Activated naive CD4-positive, alpha-beta T cell treated with anti-CD3 and anti-CD28 coated beads, Interleukin-2, amount 50 U/mL, for 72 hours (primary cell): Measurements from ENCODE around the gene EMC10. TPM values are rescaled to one million over a fixed set of nuclear protein-coding genes. Genes with fewer than 3 reads are reported as not detected.

Source experiments
- ATAC-seq, 2 donors: fragments of 150-1000 bp; cut with Tn5 transposase; 2 replicates each; pipeline ENCODE4 v1.10.0; 2021; ENCODE audit warnings: mild to moderate bottlenecking in 2 of 2, moderate library complexity in 2 of 2
- DNase-seq, 2 donors: peaks; one replicate each; pipeline ENCODE4 v3.0.0; 2021 to 2022; ENCODE audit warnings: low spot score in 2 of 2
- H3K27ac Mint-ChIP-seq, 2 donors: one replicate each; pipeline ENCODE4 v1.8.0; 2022; ENCODE audit warnings: mild to moderate bottlenecking in 2 of 2, mixed read lengths in 2 of 2
- H3K36me3 Mint-ChIP-seq, 2 donors: one replicate each; pipeline ENCODE4 v1.8.0; 2022; ENCODE audit warnings: mixed read lengths in 2 of 2
- H3K9me3 Mint-ChIP-seq, 2 donors: one replicate each; pipeline ENCODE4 v1.8.0; 2022; ENCODE audit warnings: mixed read lengths in 2 of 2
- total RNA-seq, 2 donors: library from RNA; stranded (reverse); gene quantifications; one replicate each; pipeline ENCODE4 v1.2.3, GENCODE V29; 2022

The EMC10 gene
- total RNA-seq, 2 donors from 2014 or later: 27.3 to 45.5 TPM

GRCh38 chr19:50447053-50447452, 29.3 kb upstream of the EMC10 start:
- Mint-ChIP-seq H3K27ac (no peak overlapping the region), H3K36me3 (no peaks in the 10 kb centered on the region), H3K9me3 (peaks cover 0 to 4% of the 10 kb centered on the region in 2 donors)
- DNase-seq (no peak), ATAC-seq (no peak)

GRCh38 chr19:50447750-50448149, 28.6 kb upstream of the EMC10 start:
- no peaks in the 10 kb centered on the region for H3K36me3 Mint-ChIP-seq

GRCh38 chr19:50449236-50449899, 26.9 kb upstream of the EMC10 start:
- Mint-ChIP-seq H3K36me3 (no peaks in the 10 kb centered on the region), H3K27ac (no peak overlapping the region), H3K9me3 (peaks cover 0 to 4% of the 10 kb centered on the region in 2 donors)
- ATAC-seq (no peak), DNase-seq (no peak)

More at GRCh38 chr19:50447750-50448149, 28.6 kb upstream of the EMC10 start:
- Mint-ChIP-seq H3K9me3 (peaks cover 0 to 4% of the 10 kb centered on the region in 2 donors), H3K27ac (no peak overlapping the region)
- no peak for DNase-seq
- no peak for ATAC-seq

GRCh38 chr19:50450369-50451222, 25.7 kb upstream of the EMC10 start:
- DNase-seq: no peak
- Mint-ChIP-seq H3K36me3 (no peaks in the 10 kb centered on the region), H3K9me3 (peaks cover 0 to 4% of the 10 kb centered on the region in 2 donors), H3K27ac (no peak overlapping the region)
- ATAC-seq: no peak

- peaks cover 0 to 4% of the 10 kb centered on the region in 2 donors for H3K9me3 Mint-ChIP-seq
- ATAC-seq: no peak
- H3K27ac Mint-ChIP-seq: no peak overlapping the region
- no peak for DNase-seq
- H3K36me3 Mint-ChIP-seq: no peaks in the 10 kb centered on the region
Observed at GRCh38 chr19:50451223-50451534, 25.1 kb upstream of the EMC10 start.

DNA sequence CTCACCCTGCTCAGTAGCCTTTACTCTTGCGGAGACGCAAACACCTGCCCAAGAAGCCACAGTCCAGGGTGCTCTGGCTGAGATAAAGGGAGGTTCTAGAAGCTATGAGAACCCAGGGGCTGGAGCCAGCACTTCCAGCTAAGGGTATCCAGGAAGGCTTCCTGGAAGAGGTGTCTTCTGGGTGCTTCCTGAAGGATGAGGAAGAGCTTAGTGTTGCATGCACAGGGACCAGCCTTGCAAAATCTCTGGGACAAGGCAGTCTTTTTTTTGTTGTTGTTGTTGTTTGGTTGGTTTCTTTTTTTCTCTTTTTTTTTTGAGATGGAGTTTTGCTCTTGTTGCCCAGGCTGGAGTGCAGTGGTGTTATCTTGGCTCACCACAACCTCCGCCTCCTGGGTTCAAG, 23.1 kb upstream of the EMC10 start:
- no peaks in the 10 kb centered on the region for H3K36me3 Mint-ChIP-seq
- no peaks in the 10 kb centered on the region for H3K9me3 Mint-ChIP-seq
- H3K27ac Mint-ChIP-seq: no peak overlapping the region
- ATAC-seq: no peak
- DNase-seq: no peak

DNA sequence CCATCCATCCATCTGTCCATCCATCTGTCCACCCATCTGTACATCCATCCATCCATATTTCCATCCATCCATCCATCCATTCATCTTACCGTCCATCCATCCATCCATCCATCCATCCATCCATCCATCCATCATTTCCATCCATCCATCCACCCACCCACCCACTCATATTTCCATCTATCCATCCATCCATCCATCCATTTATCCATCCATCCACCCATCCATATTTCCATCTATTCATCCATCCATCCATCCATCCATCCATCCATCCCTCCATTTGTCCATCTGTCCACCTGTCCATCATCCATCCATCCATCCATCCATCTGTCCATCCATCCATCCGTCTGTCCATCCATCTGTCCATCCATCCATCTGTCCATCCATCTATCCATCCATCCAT, 20.3 kb upstream of the EMC10 start:
- H3K27ac Mint-ChIP-seq: no peak overlapping the region

GRCh38 chr19:50457300-50457699, 19.0 kb upstream of the EMC10 start:
- DNase-seq (no peak), ATAC-seq (no peak)
- H3K27ac Mint-ChIP-seq: no peak overlapping the region
- no peaks in the 10 kb centered on the region for H3K9me3 Mint-ChIP-seq
- H3K36me3 Mint-ChIP-seq: no peaks in the 10 kb centered on the region

More for the DNA sequence above, 20.3 kb upstream of the EMC10 start:
- no peaks in the 10 kb centered on the region for H3K36me3 Mint-ChIP-seq
- ATAC-seq: no peak
- no peak for DNase-seq
- no peaks in the 10 kb centered on the region for H3K9me3 Mint-ChIP-seq

GRCh38 chr19:50458396-50459066, 17.8 kb upstream of the EMC10 start:
- DNase-seq: no peak
- Mint-ChIP-seq H3K9me3 (no peaks in the 10 kb centered on the region), H3K27ac (no peak overlapping the region), H3K36me3 (no peaks in the 10 kb centered on the region)
- no peak for ATAC-seq

DNA sequence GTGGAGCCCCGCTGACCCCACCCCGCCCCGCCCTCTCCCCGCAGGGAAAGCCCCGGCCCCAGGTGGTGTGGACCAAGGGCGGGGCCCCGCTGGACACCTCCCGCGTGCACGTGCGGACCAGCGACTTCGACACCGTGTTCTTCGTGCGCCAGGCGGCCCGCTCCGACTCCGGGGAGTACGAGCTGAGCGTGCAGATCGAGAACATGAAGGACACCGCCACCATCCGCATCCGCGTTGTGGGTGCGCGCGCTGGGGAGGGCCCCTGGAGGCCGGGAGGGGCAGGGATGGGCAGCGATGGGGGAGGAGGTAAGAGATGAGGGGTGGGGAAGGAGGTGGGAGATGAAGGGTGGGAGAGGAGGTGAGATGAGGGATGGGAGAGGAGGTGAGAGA, 17.2 kb upstream of the EMC10 start:
- no peak for DNase-seq
- Mint-ChIP-seq H3K36me3 (no peaks in the 10 kb centered on the region), H3K9me3 (no peaks in the 10 kb centered on the region), H3K27ac (no peak overlapping the region)
- no peak for ATAC-seq

GRCh38 chr19:50459638-50460037, 16.7 kb upstream of the EMC10 start:
- no peak for DNase-seq
- H3K9me3 Mint-ChIP-seq: no peaks in the 10 kb centered on the region
- peak overlapping the region in 1 of 2 donors; percentile 56 for H3K27ac Mint-ChIP-seq
- no peaks in the 10 kb centered on the region for H3K36me3 Mint-ChIP-seq
- no peak for ATAC-seq

DNA sequence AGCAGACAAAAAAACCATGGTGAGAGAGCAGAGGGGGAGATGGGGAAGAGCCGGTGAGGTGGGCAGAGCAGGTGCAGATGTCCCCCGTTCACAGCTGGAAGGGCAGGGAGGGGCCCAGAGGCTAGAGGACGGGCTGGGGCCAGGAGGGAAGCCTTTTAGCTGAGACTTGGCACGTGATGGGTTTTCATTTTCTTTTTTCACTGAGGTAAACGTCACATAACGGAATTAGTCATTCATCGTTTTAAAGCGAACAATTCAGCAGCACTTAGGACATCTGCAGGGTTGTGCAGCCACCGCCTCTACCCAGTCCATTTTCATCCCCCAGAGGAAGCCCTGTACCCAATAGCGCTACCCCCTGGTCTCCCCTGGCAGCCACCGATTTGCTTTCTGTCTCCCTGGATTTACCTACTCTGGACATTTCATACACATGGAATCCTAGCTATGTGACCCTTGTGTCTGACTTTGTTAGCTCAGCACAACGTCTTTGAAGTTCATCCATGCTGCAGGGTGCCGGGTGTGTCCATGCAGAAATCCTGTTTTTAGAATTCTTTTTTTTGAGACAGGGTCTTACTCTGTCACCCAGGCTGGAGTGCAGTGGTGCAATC, 16.0 kb upstream of the EMC10 start:
- Mint-ChIP-seq H3K27ac (peak overlapping the region in 1 of 2 donors; percentile 56), H3K36me3 (no peaks in the 10 kb centered on the region), H3K9me3 (no peaks in the 10 kb centered on the region)
- DNase-seq (no peak), ATAC-seq (peak; percentile 67 to 71)

- DNase-seq: peak in 1 of 2 donors; percentile 68
- no peaks in the 10 kb centered on the region for H3K36me3 Mint-ChIP-seq
- peak; percentile 77 to 84 for ATAC-seq
- H3K27ac Mint-ChIP-seq: no peak overlapping the region
- no peaks in the 10 kb centered on the region for H3K9me3 Mint-ChIP-seq
Observed at GRCh38 chr19:50461066-50461875, 15.0 kb upstream of the EMC10 start.

DNA sequence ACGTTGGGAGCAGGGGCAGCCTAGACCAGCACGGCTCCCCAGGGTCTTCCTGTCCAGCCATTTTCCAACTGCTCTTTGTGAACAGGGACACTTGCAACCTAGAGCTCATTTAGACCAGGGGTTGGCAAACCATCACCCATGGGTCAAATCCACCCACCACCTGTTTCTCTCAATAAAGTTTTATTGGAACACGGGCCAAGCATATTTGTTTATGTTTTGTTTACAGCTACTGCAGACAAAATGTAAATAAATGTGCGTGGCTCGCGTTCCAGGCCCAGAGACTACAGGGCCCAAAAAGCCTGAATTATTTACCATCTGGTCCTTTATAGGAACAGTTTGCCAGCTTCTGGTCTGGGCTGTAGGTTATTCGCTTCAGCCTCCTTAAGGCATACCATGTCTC, 13.3 kb upstream of the EMC10 start:
- peak overlapping the region in 1 of 2 donors; percentile 12 for H3K27ac Mint-ChIP-seq

GRCh38 chr19:50464348-50464747, 12.0 kb upstream of the EMC10 start:
- DNase-seq: no peak
- no peak for ATAC-seq
- no peak overlapping the region for H3K27ac Mint-ChIP-seq

More for the DNA sequence above, 13.3 kb upstream of the EMC10 start:
- no peak for DNase-seq
- H3K36me3 Mint-ChIP-seq: no peaks in the 10 kb centered on the region
- no peak for ATAC-seq
- no peaks in the 10 kb centered on the region for H3K9me3 Mint-ChIP-seq

DNA sequence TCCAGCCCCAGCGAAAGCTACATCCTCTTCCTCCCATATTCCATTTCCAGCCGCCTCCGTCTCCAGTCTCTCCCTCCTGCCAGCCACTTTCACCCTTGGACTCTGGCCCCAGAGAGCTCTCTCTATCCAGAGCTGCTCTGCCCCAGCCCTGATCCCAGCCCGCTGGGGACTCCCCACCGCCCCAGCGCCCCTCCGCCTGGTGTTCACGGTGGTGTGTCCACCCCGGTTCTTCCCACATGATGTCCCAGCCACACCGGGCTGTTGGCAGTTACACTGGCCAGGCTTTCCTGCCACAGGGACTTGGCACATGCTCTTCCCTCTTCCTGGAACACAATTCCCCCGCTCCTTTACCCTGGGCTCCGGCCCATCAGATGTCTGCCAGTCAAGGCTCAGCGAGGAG, 11.3 kb upstream of the EMC10 start:
- Mint-ChIP-seq H3K27ac (no peak overlapping the region), H3K9me3 (no peaks in the 10 kb centered on the region), H3K36me3 (no peaks in the 10 kb centered on the region)
- ATAC-seq (no peak), DNase-seq (no peak)

More at GRCh38 chr19:50464348-50464747, 12.0 kb upstream of the EMC10 start:
- Mint-ChIP-seq H3K9me3 (no peaks in the 10 kb centered on the region), H3K36me3 (no peaks in the 10 kb centered on the region)
